A172 (cell line): ENCODE results near the gene ARHGAP42. TPM values are rescaled to one million over a fixed set of nuclear protein-coding genes. Genes with fewer than 3 reads are reported as not detected.
"Not testable (repeated sequence)": the region's sequence is repeated elsewhere in the genome, so short reads cannot be mapped to it uniquely, and the experiment has no call there.

Experiments used
- DNase-seq: peaks from one replicate; pipeline ENCODE4 v3.0.0-alpha.2; 2015; ENCODE audit warnings: low spot score
- total RNA-seq: library from RNA; depleted of rRNA; stranded (reverse); fragments of >200 nt; shearing (Covaris generic); gene quantifications from 2 replicates; pipeline ENCODE4 v1.2.3, GENCODE V29; 2014

ARHGAP42 gene
- total RNA-seq, 1 experiment from 2014 or later, result 17.1 TPM

DNA sequence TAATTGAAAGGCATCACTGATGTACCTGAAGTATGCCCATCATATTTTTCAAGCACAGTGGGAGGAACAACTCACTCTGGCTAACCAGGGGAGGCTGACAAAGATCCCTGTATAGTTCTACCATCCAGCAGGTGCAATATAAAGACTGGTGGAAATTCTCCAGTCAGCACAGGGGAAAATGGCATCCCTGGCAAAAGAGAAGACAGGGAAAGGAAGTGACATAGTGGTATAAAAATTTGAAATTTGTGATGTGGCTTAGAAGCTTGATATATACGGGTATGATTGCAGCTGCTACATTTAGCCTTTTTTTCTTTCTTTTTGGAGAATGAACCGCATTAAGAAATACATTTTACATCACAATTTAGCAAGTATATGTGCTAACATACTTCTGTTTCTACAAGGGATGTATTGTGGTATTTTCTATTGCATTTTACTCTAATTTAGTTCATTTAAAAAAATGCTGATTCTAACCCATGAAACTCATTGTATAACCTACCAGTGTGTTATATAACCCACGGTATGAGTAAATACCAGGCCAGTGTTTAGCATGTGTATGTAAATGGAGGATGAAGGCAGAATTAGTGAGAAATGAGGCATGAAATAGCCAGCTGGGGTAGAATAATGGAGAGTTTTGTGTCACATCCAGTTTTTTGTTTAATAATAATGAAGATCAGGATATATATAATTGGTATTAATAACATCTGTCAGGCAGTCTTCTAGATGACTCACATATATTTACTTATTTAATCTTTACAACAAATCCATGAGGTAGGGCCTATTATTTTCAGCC, 186.1 kb downstream of the ARHGAP42 start:
- peak; percentile 9 for DNase-seq

DNA sequence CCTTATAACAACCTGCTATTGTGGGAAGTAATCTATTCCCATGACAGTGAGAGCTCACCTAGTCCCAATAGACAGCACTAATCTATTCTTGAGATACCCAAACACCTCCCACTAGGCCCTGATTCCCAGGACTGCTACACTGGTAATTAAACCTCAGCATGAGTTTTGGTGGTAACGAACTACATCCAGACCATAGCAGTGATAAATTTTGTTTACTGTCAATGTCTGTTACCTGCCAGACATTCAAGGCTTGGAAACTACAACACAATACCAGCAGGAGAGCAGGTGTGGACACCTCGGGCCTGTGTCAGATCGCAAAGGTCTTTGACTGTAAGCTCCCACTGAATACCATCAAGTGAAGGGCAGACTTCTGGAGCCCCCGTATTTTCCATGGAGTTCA, 187.1 kb downstream of the ARHGAP42 start:
- no peak for DNase-seq

DNA sequence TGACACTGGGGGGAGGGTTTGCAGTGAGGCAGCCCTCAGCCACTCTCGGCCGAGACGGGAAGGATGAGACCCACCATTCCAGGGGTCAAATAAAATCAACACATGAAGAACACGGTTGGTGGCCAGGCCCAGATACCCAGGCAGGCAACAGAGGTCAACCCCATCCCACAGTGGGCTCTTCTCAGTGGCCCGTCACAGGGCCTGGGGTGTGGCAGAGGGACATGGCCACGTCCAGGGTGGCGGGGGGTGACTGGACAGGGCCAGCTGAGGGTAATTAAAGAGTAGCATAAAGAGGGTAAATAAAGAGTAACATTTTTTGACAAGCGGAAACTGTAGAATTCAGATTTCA, 188.4 kb downstream of the ARHGAP42 start:
- DNase-seq, result no peak

GRCh38 chr11:100876815-100877520, 189.9 kb downstream of the ARHGAP42 start:
- DNase-seq, result peak; percentile 91

GRCh38 chr11:100878474-100878873, 191.4 kb downstream of the ARHGAP42 start:
- DNase-seq, result no peak

GRCh38 chr11:100882957-100883356, 195.9 kb downstream of the ARHGAP42 start:
- no peak for DNase-seq

DNA sequence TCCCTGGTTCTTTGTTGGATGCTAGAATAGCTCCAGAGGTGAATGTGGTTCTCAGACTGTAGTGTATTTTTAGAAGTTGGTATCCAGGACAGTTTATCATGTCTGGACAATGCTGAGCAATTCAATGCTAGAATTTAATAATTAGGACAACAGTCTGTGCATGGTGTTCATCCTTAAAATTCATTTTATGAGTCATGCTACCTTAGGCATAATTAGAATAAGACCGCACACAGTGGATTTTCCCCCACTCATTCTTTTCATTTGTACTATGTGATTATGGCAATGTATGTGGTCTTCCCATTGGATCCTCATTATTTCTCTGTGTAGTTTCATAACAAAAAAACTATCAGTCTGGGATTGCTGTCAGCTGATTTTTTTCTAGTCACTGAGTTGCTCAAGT, 196.7 kb downstream of the ARHGAP42 start:
- peak; percentile 38 for DNase-seq

DNA sequence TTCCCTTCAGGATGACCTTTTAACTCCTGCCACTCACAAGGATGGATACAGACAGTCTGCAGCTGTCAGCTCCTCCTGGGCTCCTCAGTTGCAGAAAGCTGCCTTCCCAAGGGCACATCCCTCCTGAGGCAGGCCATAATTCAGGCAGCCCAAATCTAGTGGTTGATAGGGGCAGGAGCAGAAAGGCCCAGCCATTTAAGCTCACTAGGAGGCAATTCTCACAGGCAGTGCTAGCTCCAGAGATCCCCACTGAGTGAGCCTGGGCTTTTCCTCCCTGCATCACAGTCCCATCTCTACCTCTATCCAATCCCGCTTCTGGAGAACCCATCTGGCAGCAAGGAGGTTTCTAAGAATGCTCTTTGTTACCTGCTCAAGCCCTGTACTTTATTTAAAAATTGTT, 200.6 kb downstream of the ARHGAP42 start:
- DNase-seq, result no peak

DNA sequence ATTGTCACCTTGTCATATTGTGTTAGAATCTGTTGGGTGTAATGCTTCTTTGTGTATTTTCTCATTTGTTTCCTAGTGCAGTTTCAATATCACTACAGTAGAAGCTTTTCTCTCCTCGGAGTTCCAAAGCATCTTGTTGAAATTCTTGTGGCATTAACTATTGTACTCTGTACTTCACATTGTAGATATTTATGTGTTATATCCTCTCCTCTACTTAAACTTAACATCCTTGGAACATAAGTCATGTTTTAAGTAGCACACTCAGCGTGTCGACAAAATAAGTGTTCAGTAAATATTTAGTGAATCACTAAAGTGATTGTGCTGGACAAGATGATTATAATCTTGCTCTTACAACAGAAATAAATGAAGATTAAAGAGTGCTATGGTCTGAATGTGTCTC, 201.7 kb downstream of the ARHGAP42 start:
- DNase-seq, result no peak

DNA sequence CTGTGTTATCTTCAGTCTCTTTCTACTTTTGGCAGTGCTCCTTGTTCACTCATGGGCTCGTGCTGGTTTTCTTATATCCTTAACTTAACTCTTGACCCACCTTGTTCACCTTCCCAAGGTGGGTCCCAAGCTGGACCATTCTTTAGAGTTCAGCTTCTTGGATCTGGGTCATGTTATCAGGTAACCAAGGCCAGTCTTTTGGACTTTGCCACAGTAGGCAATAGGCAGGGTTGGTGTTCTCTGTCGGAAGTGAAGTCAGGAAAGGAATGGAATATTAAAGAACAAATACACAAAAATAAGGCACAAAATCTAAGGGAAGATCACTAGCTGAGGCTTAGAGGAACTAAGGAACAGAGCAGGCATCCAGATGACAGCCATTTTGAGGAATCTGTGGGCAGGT, 202.7 kb downstream of the ARHGAP42 start:
- no peak for DNase-seq

DNA sequence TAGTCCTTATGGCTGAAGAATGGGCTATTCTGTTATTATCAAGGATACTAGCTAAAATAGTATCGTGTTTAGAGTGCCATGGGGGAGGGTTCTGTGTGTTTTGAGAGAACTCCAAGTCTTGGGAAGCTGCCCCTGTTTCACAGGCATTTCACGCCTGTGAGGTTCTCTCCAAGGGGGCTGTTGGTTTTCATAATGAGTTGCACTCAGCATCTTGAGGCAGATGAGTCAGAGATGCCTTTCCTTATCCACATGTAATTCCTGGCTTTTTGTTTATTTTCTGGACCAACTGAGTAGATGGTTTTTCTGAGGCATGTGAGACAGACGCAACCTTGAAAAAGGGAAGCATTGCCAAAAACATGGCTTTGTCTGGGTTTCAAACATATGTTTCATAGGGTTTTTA, 203.7 kb downstream of the ARHGAP42 start:
- peak; percentile 57 for DNase-seq

DNA sequence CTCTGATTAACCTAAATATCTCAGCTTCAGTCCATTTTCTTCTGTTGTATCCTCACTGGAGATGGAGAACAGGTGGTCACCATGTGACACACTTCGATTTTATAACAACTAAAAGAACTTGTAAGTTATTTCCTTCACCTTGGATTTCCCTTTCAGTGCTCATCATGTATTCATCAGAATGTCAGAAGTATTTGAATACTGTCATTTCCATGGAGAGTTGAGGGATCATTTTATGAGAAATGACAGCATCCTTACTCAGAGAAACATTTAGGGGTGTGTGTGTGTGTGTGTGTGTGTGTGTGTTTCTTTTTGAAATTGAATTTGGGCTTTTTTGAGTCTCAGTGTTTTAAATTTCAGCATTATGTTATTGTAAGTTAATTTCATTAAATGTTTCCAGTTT, 205.8 kb downstream of the ARHGAP42 start:
- no peak for DNase-seq

- DNase-seq, result no peak
Observed at GRCh38 chr11:100895449-100895848, 208.4 kb downstream of the ARHGAP42 start.

GRCh38 chr11:100895976-100896375, 208.9 kb downstream of the ARHGAP42 start:
- not testable (repeated sequence) for DNase-seq

DNA sequence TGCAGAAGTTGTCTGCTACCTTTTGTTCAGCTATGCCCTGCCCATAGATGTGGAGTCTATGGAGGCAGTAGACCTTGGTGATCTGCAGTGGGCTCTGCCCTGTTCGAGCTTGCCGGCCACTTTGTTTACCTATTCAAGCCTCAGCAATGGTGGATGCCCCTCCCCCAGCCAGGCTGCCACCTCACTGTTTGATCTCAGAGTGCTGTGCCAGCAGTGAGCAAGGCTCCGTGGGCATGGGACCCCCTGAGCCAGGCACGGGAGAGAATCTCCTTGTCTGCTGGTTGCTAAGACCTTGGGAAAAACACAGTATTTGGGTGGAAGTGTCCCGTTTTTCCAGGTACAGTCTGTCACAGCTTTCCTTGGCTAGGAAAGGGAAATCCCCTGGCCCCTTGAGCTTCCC, 214.4 kb downstream of the ARHGAP42 start:
- DNase-seq, result not testable (repeated sequence)

DNA sequence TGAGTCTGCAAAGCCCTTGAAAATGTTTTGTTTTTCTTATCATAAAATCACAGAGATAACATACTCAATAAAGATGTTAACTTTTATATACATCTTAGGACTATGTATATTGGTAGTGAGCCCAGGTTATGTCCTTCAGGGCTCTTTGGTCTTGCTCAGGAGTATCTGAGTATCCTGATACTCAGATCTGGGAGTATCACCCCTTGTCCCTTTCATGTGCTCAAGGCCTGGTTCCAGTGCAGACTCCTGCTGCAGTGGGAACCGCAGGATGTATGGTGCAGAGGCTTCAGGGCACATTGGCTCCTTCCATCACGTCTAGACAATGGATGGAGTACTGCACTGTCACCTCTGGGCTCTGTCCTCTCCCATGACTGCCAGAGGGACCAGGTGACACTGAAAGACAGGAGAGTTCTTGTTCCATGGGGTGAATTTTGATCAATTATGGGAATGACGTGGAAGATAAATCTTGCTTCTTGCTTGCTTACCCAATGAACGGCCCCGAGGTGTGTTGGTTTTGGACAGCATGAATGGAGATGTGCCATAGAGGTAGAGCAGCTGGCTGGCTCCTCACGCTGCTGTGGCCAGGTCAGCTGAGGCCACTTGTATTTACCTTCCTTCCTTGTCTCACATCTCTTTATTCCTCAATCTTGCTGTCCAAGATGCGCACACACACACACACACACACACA, 215.5 kb downstream of the ARHGAP42 start:
- DNase-seq, result no peak

DNA sequence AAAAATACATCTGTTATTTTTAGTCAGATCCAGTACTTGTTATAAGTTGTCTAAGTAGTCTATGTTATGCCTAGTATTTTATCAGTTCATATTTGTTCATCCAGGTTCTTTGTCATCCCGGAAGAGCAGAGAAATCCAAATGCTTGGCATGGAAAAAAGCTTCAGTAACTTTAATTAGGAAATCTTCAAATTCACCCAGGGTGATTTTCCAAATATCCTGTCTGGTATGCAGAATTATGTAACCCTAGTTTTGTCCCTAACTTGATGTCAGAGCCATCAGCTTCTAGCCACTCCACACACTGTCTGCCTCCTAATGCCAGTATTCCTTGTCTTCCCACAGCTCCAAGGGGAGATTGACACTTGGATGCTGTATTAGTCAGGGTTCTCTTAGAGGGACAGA, 216.2 kb downstream of the ARHGAP42 start:
- DNase-seq, result no peak

DNA sequence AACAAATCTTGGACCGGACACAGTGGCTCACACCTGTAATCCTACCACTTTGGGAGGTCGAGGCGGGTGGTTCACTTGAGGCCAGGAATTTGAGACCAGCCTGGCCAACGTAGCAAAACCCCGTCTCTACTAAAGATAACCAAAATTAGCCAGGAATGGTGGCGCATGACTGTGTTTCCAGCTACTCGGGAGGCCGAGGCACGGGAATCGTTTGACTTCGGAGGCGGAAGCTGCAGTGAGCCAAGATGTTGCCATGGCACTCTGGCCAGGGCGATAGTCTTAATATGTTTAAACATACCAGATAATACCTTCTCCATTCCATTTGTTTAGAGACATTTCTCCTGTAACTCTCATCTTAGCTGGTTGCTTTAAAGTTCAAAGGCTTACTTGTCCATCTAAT, 218.6 kb downstream of the ARHGAP42 start:
- no peak for DNase-seq

- no peak for DNase-seq
Observed at GRCh38 chr11:100908746-100909145, 221.7 kb downstream of the ARHGAP42 start.

- DNase-seq, result no peak
Observed at GRCh38 chr11:100910808-100911207, 223.7 kb downstream of the ARHGAP42 start.

GRCh38 chr11:100914415-100915110, 227.5 kb downstream of the ARHGAP42 start:
- no peak for DNase-seq
